ENCODE measurements around the gene RCE1. TPM values are rescaled to one million over a fixed set of nuclear protein-coding genes. Genes with fewer than 3 reads are reported as not detected.
"Not testable (repeated sequence)": the region's sequence is repeated elsewhere in the genome, so short reads cannot be mapped to it uniquely, and the experiment has no call there.

Gene RCE1
- total RNA-seq: 1 to 10 TPM; 7.9 to 9.1 TPM
- long read RNA-seq, donor 1, partial matches to known transcripts: 2 of 7 reads
- long read RNA-seq, donor 1, other reads (novel, unspliced or antisense): 3 of 7 reads
- long read RNA-seq, donor 2, transcript RCE1-201 (8 exons, 1,485 nt): minor isoform, 10 of 36 reads
- long read RNA-seq, donor 2, transcript RCE1-203 (8 exons, 1,428 nt): major isoform, 12 of 36 reads
- long read RNA-seq, donor 2, transcript RCE1-202 (7 exons, 1,379 nt): minor isoform, 7 of 36 reads
- long read RNA-seq, donor 2, partial matches to known transcripts: 1 of 36 reads
- long read RNA-seq, donor 2, other reads (novel, unspliced or antisense): 4 of 36 reads

DNA sequence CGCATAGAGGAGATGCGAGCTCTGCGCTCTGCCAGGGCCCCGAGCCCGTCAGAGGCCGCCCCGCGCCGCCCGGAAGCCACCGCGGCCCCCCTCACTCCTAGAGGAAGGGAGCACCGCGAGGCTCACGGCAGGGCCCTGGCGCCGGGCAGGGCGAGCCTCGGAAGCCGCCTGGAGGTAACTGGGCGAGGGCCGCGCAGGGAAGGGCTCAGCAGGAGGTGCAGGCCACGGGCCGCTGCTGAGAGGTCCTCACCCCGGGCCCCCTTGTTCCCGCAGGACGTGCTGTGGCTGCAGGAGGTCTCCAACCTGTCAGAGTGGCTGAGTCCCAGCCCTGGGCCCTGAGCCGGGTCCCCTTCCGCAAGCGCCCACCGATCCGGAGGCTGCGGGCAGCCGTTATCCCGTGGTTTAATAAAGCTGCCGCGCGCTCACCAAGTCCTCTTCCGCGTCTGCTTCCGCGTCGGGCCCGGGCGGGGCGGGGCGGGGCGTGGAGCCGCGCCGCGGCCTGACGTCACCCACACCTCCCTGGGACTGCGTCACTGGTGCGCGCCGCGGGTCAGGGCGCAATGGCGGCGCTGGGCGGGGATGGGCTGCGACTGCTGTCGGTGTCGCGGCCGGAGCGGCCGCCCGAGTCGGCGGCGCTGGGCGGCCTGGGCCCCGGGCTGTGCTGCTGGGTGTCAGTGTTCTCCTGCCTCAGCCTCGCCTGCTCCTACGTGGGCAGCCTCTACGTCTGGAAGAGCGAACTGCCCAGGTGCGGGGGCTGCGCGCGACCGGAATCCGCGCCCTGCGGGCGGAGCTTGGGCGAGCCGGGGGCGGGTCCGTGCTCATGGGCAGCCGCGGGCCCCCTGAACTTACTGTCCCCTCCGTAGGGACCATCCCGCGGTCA is at the start of gene RCE1:
RCE1 (plus strand) TSS at position 546 of the 880 bp plus-strand sequence; CDS start at position 561, 15 bp downstream.
- DNase-seq (ENCODE audit: low spot score): peak; percentile 98
- intact Hi-C loops (cut with DNase I): no loop called here

DNA sequence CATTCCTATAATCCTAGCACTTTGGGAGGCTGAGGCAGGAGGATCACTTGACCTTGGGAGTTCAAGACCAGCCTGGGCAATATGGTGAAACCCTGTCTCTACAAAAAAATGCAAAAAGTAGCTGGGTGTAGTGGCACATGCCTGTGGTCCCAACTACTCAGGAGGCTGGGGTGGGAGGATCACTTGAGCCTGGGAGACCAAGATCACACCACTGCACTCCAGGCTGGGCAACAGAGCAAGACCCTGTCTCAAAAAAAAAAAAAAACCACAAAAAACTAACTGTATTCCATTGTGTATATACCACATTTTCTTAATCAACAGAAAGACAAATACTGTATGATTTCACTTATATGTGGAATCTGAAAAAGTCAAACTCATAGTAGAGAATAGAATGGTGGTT is 43.4 kb upstream of the RCE1 start:
- intact Hi-C loops (cut with DNase I); DNase-seq (ENCODE audit: low spot score): not testable (repeated sequence)

DNA sequence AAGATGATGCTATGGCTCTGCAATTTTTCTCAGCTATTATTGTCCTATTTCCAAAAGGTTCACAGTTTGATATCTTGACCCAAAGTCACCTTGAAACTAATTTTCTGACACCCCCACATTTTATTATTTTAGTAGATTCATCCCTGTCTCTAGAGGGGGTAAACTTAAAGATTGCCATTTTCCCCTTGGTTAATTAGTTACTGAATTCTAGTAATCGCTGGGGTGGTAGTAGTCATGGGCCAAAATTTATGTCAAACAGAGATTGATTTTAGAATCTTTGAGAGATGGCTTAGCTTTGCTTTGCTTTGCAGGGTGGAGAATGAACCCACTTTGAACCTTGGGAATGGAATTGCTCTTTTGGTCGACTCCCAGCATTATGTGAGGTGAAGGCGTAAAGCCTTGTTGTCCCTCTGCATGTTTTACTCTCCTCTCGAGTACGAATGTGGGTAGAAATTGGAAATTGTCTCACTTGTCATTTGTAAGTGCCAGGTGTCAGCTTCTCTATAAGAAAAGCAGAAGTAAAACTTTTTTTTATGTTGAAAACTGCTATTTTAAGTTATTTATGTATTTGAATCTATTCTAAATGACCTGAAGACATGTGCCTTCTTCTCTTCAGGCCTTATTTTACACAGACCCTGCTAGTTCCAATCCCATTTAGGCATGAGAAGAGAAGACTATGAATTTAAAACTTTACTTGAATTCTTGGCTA is 42.4 kb upstream of the RCE1 start:
- intact Hi-C loops (cut with DNase I): no loop called here

DNA sequence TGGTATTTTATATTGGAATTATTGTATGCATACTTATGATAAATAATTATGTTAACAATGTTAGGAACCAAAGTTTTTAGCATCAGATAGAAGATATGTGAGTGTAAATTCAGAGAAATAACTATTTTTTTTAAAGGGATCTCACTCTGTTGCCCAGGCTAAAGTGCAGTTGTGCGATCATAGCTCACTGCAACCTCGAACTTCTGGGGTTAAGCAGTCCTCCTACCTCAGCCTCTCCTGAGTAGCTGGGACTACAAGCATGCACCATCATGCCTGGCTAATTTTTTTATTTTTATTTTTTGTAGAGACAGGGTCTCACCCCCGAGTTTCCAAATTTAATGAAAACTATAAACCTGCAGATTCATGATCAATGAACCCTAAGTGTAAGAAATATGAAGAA is 33.6 kb upstream of the RCE1 start:
- DNase-seq (ENCODE audit: low spot score): no peak
- intact Hi-C loops (cut with DNase I): no loop called here

More for the DNA sequence above, 42.4 kb upstream of the RCE1 start:
- DNase-seq (ENCODE audit: low spot score): no peak

DNA sequence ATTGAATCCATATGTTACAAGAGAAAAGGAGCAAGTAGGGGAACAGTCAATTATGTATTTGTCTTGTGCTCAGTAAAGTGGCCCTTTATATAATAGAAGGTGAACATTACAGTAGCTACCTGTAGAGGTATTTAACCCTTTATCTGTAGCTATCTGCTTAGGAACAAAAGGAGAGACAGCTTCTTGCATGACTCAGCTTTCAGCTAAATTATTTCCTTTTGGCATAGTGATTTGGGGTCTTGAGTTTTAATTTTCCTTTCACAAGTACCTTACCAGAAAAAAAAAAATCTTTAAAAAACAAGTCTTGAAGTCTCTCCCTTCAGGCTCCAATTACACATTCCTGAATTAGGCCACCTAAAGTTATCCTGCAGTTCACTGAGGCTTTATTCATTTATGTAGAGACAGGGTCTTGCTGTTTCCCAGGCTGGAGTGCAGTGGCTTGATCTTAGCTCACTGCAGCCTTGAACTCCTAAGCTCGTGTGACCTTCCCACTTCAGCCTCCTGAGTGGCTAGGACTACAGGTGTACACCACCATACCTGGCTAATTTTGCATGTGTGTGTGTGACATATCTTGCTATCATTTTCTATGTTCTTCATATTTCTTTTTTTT is 32.6 kb upstream of the RCE1 start:
- no peak for DNase-seq (ENCODE audit: low spot score)
- intact Hi-C loops (cut with DNase I): loop anchor here in 1 of 2 donors (1.0 kb wide), 1 partner anchor 47 kb away; the partner anchor contains the start of gene LRFN4

- intact Hi-C loops (cut with DNase I): no loop called here
- DNase-seq (ENCODE audit: low spot score): no peak
Measured at GRCh38 chr11:66814678-66815077, 28.6 kb upstream of the RCE1 start.

DNA sequence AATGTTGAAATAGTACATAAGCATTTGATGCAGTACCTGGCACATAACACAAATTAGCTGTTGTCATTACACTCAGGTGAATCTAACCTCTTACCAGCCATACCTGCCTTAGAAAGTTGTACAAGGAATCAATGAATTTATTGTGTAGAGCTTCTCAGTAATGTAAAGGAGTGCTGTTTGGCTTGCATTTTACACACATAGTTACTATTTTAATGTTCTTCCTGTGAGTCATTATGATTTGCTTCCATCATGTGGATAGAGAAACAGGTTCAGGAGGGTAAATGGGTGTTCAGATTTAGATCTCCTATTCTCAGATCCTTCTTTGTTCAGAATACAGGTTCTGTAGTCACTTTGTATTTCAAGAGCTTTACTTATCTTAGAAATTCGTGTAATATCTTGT is 27.6 kb upstream of the RCE1 start:
- intact Hi-C loops (cut with DNase I): no loop called here
- no peak for DNase-seq (ENCODE audit: low spot score)

GRCh38 chr11:66818231-66818955 is 24.8 kb upstream of the RCE1 start:
- intact Hi-C loops (cut with DNase I): no loop called here
- DNase-seq (ENCODE audit: low spot score): no peak

DNA sequence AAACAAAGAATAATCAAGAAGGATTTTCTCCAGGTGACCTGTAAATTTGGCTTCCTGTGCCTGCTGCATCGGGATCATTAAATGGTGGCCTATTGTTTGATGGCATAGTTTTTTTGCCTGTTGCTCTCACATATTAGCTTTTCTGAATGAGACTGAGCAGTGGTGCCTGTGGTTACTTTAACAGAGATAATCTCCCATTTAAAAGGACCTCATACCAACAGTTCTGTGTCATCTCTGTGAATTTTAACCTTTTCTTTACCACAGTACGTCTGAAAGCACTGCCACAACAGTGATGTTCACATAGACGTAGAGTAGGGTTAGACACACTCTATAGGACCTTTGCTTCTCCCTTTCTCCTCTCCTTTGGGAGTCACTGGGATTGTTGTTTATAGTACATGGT is 22.9 kb upstream of the RCE1 start:
- no peak for DNase-seq (ENCODE audit: low spot score)
- intact Hi-C loops (cut with DNase I): no loop called here

- no peak for DNase-seq (ENCODE audit: low spot score)
- intact Hi-C loops (cut with DNase I): no loop called here
Measured at GRCh38 chr11:66820901-66821300, 22.3 kb upstream of the RCE1 start.

DNA sequence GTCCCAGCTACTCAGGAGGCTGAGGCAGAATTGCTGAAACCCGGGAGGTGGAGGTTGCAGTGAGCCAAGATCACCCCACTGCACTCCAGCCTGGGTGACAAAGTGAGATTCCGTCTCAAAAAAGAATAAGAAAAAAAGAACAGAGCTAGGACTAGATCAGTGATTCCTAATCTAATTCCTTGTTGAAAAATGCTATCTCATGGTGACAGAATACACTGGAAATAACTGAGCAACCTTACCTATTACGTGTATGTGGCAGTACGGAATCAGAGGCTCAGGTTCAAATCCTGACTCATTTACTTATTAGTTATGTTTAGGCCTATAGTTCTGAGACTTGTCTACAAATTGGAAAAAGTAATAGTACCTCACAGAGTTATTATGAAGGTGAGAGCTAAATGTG is 19.5 kb upstream of the RCE1 start:
- intact Hi-C loops (cut with DNase I): no loop called here

GRCh38 chr11:66824573-66824972 is 18.7 kb upstream of the RCE1 start:
- DNase-seq (ENCODE audit: low spot score); intact Hi-C loops (cut with DNase I): not testable (repeated sequence)

More for the DNA sequence above, 19.5 kb upstream of the RCE1 start:
- no peak for DNase-seq (ENCODE audit: low spot score)

GRCh38 chr11:66834539-66834845 is 8.7 kb upstream of the RCE1 start:
- intact Hi-C loops (cut with DNase I): loop anchor here (2.0 to 10.0 kb wide), 3 partner anchors 142 to 260 kb away; no protein-coding TSS in a partner anchor
- DNase-seq (ENCODE audit: low spot score): no peak

GRCh38 chr11:66834943-66835342 is 8.3 kb upstream of the RCE1 start:
- intact Hi-C loops (cut with DNase I): loop anchor here (2.0 to 10.0 kb wide), 3 partner anchors 142 to 260 kb away; no protein-coding TSS in a partner anchor
- no peak for DNase-seq (ENCODE audit: low spot score)

GRCh38 chr11:66835768-66836405 is 7.4 kb upstream of the RCE1 start:
- no peak for DNase-seq (ENCODE audit: low spot score)
- intact Hi-C loops (cut with DNase I): loop anchor here (2.0 to 10.0 kb wide), 2 partner anchors 143 to 261 kb away; no protein-coding TSS in a partner anchor

DNA sequence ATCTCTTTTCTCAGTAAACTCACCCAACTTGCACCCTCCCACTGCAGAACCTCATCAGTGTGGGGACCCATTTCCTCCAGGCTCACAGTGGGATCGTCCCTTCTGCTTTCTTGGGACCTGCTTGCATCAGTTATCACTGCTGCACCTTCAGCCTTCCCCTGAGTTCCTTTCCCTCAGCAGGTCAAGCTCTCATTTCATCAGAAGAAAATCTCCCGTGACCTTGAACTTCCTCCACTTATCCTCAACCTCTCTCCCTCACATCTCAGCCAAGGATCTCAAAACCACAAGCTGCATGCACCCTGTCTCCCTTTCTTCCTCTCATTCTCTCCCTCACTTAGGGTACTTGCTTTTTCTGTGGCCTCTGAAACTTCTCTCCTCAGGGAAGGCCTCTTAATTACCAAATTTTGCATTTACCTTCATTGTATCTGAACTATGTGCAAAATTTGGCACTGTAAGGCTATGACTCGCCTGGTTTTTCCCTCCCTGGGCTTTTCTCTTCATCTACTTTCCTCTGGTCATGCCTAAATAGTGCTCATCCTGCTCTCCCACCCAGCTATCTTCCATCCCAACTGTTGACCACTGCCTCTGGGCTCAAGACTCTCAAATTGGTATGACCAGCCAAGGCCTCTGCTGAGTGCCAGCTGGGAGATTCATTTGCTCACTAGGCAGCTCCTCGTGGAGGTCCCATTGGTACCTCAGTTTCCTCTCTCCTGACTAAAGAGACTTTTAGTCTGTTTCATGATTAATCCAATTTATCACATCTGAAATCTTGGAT is 2.7 kb upstream of the RCE1 start:
- intact Hi-C loops (cut with DNase I): no loop called here

GRCh38 chr11:66841861-66842260 is 1.4 kb upstream of the RCE1 start:
- intact Hi-C loops (cut with DNase I): no loop called here
- DNase-seq (ENCODE audit: low spot score): no peak

More for the DNA sequence above, 2.7 kb upstream of the RCE1 start:
- DNase-seq (ENCODE audit: low spot score): no peak

Data from posterior vena cava (tissue), 2 donors.